Measurements from ENCODE around the gene OTULIN.

Gene OTULIN

GRCh38 chr5:14744296-14745187 lies 80.0 kb downstream of the OTULIN start:
- no peak for FAIRE-seq

DNA sequence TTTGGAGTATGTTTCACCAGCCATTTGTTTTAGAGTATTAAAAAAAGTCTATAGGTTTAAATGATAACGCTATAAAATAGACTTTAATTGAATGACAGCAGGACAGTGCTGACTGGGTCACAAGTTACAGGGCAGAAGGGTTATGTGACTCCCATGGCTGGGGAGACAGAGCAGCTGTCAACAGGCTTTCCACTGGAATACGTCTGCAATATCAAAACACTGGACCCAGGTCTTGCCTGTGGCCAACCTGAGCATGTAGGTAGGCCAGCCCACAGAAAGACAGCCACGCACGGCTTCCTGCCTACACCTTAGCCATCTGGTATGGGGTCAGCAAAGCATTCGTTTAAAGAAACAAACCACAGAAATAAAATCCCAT lies 80.7 kb downstream of the OTULIN start:
- no peak for FAIRE-seq

GRCh38 chr5:14745753-14746152 lies 81.2 kb downstream of the OTULIN start:
- no peak for FAIRE-seq

DNA sequence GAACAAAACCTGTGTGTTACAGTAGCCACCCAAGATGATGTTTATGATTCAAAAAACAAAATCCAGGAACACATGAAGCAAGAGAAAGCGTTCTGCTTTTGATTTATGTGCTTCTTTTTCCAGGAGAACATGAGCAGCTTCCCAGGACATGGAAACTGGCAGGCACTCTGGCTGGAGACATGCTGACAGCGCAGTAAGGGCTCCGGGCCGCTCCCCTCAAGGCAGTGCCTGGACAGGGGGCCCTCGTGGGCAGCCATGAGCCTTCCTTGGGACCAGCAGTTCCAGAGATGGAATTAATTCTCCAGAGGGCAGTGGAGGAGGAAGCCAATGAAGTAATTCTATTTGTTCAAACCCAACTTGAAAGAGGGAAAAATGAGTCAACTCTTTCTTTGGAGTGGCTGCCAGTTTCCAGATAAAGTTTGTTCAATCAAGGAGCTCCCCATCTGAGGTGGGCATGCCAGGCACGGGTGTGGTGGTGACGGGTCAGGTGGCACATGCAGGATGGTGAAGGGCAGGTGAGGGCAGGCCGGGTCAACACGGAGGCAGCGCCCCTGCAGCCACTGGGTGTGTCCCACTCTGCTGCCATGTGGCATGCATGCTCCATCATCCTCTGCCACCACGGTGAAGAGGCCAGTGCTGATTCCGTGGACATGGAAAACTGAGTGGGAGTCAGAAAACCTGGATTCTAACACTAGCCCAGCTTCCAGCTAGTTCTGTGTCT lies 83.8 kb downstream of the OTULIN start:
- FAIRE-seq, result no peak
